ENCODE results near the gene SMIM34.
"Not testable (repeated sequence)": the region's sequence is repeated elsewhere in the genome, so short reads cannot be mapped to it uniquely, and the experiment has no call there.

The SMIM34 gene, protein sequence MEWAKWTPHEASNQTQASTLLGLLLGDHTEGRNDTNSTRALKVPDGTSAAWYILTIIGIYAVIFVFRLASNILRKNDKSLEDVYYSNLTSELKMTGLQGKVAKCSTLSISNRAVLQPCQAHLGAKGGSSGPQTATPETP

DNA sequence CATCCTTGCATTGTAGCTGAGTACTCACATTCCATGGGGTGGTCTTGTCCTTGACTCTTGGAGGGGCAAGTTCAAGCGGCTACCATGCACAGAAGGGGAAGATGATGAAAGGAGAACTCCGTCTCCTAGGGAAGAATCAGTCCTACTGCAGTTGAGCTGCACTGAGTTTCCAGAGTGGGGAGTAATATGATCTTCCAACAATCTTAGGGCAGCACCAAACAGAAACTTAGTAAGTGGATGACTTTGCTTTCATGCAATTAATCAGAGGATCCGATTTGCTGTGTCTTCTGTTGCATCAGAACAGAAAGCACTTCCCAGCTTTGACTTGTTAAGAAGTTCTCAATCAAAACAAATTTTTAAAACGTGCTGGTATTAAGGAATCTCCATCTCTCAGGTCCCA, at the start of gene SMIM34:
SMIM34 (minus strand) TSS at position 147 of the 400 bp plus-strand sequence; CDS start at position 35, 112 bp downstream.
- not testable (repeated sequence) for H3K27ac Mint-ChIP-seq; H3K9me3 Mint-ChIP-seq; H3K27me3 Mint-ChIP-seq; H3K4me3 Mint-ChIP-seq; H3K4me1 Mint-ChIP-seq; ATAC-seq; DNase-seq; H3K36me3 Mint-ChIP-seq (ENCODE audit: low read depth)

DNA sequence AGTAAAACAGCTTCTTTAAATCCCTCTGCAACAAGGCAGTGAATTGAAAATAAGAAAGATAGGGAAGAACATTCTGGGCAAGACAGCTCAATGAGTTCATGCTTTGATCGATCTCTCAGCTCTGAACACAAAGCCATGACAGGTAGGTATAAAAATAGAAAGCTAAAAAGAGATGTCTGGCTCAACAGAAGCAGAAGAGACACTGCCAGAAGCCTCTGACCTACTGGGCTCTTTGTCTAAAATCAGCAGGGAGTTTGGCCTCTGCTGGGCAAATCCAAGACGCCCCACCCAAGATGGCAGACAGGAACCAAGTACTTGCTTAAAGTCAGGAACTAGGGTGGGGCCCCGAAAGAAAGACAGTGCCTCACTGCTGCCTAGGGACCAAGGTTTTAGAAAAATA, 43.6 kb upstream of the SMIM34 start:
- not testable (repeated sequence) for H3K4me1 Mint-ChIP-seq; H3K27me3 Mint-ChIP-seq; ATAC-seq; DNase-seq; H3K27ac Mint-ChIP-seq; H3K36me3 Mint-ChIP-seq (ENCODE audit: low read depth); H3K4me3 Mint-ChIP-seq; H3K9me3 Mint-ChIP-seq

DNA sequence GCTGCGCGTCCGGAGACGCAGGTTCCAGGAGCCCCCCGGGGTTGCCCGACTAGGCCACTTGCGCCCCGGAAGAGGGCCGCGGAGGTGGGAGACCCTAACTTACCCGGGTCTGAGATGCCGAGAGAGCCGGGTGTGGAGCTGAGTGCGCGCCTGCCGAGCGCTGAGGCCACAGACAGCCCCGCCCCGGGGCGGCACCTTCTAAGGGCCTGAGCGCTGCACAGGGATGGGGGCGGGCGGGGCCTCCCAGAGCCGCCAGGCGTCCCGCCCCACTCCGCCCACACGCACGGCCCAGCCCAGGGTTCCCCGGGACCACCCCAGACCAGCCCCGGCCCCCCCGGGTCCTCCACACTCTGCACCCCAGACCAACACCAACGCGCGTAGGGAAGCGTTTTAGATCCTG, 35.7 kb upstream of the SMIM34 start:
- H3K4me1 Mint-ChIP-seq; ATAC-seq; H3K4me3 Mint-ChIP-seq; H3K36me3 Mint-ChIP-seq (ENCODE audit: low read depth); H3K27me3 Mint-ChIP-seq; DNase-seq; H3K27ac Mint-ChIP-seq; H3K9me3 Mint-ChIP-seq: not testable (repeated sequence)

DNA sequence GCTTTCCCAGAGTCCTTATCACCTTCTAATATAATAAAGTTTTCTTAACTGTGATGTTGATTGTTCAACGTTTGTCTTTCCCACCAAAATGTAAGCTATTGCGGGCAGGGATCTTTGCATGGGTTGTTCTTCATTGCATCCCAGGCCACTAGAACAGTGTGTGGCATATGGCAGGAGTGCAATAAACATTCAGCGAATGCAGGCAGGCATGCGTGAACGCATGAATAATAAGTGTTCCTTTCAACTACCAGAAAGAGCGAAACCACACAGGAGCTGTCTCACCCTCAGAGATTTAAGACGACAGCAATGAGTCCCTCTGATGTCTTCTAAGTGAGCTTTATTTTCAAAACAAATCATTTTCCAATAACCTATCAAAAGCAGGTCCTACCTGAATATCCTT, 34.5 kb upstream of the SMIM34 start:
- not testable (repeated sequence) for H3K27ac Mint-ChIP-seq; DNase-seq; ATAC-seq; H3K4me3 Mint-ChIP-seq; H3K27me3 Mint-ChIP-seq; H3K9me3 Mint-ChIP-seq; H3K4me1 Mint-ChIP-seq; H3K36me3 Mint-ChIP-seq (ENCODE audit: low read depth)

DNA sequence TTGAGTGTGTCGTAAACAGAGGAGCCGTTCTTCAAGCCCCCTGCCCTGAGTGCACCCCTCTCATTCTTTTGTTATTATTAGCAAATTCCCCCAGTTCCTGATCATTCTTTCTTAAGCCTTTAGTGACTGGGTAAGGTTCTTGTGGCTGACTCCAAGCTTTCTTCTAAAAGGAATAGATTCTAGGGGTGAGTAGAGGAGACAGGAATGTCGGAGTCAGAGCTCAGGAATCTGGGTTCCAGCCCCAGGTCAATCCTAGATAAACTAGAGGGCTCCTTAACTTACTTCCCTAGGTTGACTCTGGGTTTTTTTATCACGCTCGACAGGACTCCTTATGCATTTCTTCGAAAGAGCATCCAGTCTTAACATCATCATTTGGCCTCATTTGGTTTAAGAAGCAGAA, 32.4 kb upstream of the SMIM34 start:
- ATAC-seq, H3K4me3 Mint-ChIP-seq, DNase-seq: not testable (repeated sequence)

DNA sequence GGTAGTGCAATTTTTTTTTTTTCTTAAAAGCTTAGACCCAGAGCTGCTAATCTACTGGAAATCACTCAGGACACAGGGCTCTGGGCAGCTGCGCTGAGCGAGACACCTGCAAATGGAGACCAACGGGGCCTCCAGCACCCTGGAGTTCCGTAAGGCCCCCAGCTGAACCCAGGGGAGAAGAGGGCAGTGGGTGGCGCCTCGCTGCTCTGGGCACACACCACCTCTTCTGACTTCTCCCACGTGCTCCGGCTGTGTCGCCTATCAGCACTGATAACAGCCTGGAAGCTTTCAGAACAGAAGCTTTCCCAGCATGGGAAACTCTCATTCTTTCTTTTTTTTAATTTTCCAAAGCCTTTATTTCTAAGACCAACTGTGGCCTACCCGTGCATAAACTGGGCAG, 31.9 kb upstream of the SMIM34 start:
- H3K4me3 Mint-ChIP-seq; H3K4me1 Mint-ChIP-seq; H3K36me3 Mint-ChIP-seq (ENCODE audit: low read depth); DNase-seq; ATAC-seq; H3K27ac Mint-ChIP-seq; H3K27me3 Mint-ChIP-seq; H3K9me3 Mint-ChIP-seq: not testable (repeated sequence)

More for the DNA sequence above, 32.4 kb upstream of the SMIM34 start:
- H3K27ac Mint-ChIP-seq; H3K9me3 Mint-ChIP-seq; H3K4me1 Mint-ChIP-seq; H3K27me3 Mint-ChIP-seq; H3K36me3 Mint-ChIP-seq (ENCODE audit: low read depth): not testable (repeated sequence)

DNA sequence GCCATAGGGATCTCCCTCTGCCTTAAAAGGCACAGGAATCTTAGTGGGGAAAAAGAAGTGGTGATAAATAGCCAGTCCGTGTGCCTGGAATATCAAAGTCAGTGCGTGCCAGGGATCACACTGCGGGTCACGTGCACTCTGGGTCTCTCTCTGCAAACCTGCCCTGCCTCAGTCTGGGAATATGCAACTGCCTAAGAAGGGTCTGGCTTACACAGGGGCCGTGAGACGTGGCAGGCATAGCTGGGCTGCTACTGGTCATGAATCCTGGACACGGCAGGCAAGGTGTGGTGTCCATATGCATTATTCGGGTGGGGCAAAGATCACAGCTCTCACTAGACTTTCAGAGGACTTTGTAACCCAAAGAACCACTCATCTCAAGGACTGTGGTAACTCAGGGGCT, 23.3 kb upstream of the SMIM34 start:
- not testable (repeated sequence) for H3K27ac Mint-ChIP-seq; H3K4me1 Mint-ChIP-seq; H3K27me3 Mint-ChIP-seq; DNase-seq; H3K36me3 Mint-ChIP-seq (ENCODE audit: low read depth); H3K4me3 Mint-ChIP-seq; H3K9me3 Mint-ChIP-seq; ATAC-seq

DNA sequence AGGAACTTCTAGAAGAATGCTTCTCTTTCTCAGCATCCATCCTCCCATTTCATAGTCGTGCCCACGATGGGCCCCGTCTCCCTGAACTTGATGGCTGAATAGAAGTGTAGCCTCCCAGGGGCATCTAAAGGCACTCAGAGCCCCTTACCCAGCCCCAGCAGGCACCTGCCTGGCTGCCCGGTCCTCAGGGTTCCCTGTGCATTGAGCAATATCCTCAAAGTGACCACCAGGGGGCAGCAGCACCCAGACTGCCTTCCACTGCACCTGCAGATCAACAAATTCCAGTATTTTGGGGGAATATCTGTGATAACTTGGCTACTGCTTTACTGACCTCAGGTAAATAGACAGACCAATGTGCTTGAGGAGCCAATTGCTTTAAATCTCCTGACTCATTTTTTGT, 19.7 kb upstream of the SMIM34 start:
- not testable (repeated sequence) for H3K4me1 Mint-ChIP-seq; H3K27me3 Mint-ChIP-seq; H3K36me3 Mint-ChIP-seq (ENCODE audit: low read depth); ATAC-seq; H3K9me3 Mint-ChIP-seq; DNase-seq; H3K27ac Mint-ChIP-seq; H3K4me3 Mint-ChIP-seq

DNA sequence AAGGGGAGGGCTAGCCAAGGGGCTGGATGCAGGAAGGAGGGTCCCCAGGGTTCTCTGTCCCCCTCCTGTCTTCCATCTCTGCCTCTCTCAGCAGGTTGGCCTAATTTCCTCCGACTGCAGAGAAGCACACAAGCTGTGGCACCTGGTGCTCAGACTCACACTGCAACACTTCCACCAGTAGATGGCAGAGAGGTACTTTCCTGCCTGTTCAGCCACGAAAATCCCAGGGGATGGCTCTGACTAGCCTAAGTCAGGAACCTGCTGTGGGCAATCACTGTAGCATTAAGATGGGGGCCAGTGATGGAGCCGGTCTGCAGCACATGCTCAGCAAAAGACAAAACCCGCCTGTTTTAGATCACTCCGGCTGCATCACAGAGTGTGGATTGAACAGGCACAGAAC, 6.0 kb upstream of the SMIM34 start:
- H3K27ac Mint-ChIP-seq; H3K36me3 Mint-ChIP-seq (ENCODE audit: low read depth); H3K4me3 Mint-ChIP-seq; DNase-seq; H3K4me1 Mint-ChIP-seq; ATAC-seq; H3K9me3 Mint-ChIP-seq; H3K27me3 Mint-ChIP-seq: not testable (repeated sequence)

DNA sequence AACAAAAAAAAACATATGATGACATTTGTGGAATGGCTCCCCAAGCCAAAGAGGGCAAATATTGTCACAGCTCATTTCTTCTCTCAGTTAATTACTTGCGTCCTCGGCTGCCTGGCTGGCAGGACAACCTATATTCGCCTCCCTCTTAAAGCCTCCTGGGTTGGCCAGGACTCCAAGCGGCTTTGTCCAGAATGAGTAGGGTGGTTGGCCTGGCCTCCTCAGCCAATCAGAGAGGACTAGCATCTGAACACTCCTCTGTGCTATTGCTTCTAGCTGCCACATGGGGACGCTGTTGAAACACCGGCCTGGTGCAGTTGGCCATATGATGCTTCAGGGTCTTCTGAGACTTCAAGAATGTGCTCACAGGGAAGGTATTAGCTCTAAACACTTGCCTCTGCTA, 4.7 kb upstream of the SMIM34 start:
- not testable (repeated sequence) for ATAC-seq; H3K27ac Mint-ChIP-seq; DNase-seq; H3K4me1 Mint-ChIP-seq; H3K9me3 Mint-ChIP-seq; H3K4me3 Mint-ChIP-seq; H3K27me3 Mint-ChIP-seq; H3K36me3 Mint-ChIP-seq (ENCODE audit: low read depth)

DNA sequence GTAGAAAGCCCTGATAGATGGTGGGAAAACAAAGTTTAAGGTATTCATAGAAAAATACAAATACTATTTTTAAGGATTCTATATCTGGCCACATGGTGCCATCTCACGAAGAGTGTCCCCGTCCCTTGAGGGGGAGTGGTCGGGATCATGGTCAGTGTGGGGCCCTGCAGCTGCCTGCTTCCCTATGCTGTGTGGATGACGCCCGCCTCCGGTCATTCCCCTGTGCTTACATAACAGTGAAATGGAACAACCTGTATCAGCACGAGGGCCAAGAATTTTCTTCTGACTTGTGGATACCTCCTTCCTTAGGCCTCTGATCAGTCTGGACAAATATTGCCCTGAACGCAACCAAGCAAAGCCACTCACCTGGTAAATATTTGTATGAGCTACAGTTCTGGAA, 3.6 kb upstream of the SMIM34 start:
- H3K4me1 Mint-ChIP-seq, H3K4me3 Mint-ChIP-seq: not testable (repeated sequence)

DNA sequence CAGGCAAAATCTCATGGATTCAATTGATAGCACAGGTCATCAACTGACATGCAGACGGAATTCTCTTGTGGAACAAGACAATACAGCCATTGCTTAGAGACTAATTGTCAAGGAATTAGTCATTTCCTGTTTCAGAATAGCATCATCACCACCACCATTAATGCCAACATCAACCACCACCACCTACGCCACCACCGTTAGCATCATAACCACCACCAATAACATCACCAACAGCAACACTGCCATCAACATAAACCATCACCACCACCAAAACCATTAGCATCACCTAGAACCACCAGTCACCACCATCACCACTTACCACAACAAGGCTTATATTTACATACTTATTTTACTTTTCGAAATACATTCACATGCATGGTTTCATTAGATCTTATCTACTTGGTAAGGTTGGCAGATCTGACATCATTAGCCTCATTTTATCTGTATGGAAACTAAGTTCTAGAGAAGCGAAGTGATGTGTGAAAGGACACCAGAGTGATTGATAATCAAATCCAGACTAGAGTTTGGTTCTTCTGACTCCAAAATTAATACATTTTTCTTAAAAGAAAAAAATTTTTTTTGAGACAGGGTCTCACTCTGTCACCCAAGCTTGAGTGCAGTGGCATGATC, 6.2 kb downstream of the SMIM34 start:
- H3K4me1 Mint-ChIP-seq; H3K27me3 Mint-ChIP-seq; H3K9me3 Mint-ChIP-seq; DNase-seq; H3K36me3 Mint-ChIP-seq (ENCODE audit: low read depth); H3K27ac Mint-ChIP-seq; H3K4me3 Mint-ChIP-seq: not testable (repeated sequence)
- peak; percentile 79 for ATAC-seq

More for the DNA sequence above, 3.6 kb upstream of the SMIM34 start:
- not testable (repeated sequence) for DNase-seq; H3K9me3 Mint-ChIP-seq; H3K27ac Mint-ChIP-seq; H3K36me3 Mint-ChIP-seq (ENCODE audit: low read depth); ATAC-seq; H3K27me3 Mint-ChIP-seq

DNA sequence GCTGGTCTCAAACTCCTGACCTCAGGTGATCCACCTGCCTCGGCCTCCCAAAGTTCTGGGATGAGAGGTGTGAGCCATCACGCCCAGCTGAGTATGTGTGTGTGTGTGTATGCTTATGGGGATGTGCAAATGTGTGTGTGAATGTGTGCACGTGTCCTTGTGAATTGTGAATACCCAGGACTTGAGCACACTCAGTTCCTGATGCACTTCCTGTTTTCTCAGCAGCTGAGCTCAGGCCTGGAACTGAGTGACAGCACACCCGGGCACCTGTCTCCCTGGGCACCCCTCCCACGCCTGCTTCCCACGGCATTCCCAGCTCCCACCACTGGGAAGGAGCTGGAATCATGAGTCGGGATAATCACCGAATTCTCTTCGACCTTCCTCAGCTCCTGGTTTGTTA, 16.5 kb downstream of the SMIM34 start:
- not testable (repeated sequence) for H3K4me3 Mint-ChIP-seq; DNase-seq; H3K27ac Mint-ChIP-seq; H3K4me1 Mint-ChIP-seq; H3K9me3 Mint-ChIP-seq; H3K27me3 Mint-ChIP-seq; H3K36me3 Mint-ChIP-seq (ENCODE audit: low read depth); ATAC-seq

DNA sequence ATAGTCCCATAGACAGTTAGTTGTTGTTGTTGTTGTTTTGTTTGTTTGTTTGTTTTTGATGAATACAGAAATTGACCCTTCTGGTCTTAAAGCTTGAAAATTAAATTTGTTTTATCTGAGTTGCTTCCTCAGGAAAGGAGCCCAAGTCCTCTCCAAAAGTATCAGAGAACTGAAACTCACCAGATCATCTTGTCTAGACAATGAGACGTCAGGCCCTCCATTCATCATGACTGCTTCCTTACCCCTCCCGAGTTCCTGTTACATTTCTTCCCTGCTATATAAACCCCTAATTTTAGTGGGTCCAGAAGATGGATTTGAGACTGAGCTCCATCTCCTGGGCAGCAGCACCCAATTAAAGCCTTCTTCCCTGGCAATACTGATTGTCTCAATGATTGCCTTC, 17.1 kb downstream of the SMIM34 start:
- H3K36me3 Mint-ChIP-seq (ENCODE audit: low read depth); ATAC-seq; H3K27ac Mint-ChIP-seq; H3K4me3 Mint-ChIP-seq; H3K4me1 Mint-ChIP-seq; H3K27me3 Mint-ChIP-seq; H3K9me3 Mint-ChIP-seq; DNase-seq: not testable (repeated sequence)

DNA sequence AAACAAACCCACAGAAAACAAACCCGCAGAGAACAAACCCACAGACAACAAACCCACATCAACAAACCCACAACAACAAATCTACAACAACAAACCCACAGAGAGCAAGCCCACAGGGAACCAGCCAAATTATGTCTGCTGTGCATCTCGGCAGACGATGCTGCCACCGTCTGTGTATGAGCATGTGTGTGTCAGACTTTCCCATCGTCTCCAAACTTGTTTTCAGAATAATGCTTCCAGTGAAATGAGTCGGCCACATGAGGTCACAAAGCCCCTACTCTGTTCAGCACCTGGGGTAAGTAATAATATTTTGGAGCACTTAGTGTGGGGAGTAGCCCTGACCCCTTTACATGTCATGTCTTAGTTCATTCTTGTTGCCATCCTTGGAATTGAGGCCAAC, 17.6 kb downstream of the SMIM34 start:
- not testable (repeated sequence) for H3K4me3 Mint-ChIP-seq; H3K36me3 Mint-ChIP-seq (ENCODE audit: low read depth); H3K27ac Mint-ChIP-seq; DNase-seq; H3K27me3 Mint-ChIP-seq; H3K9me3 Mint-ChIP-seq; H3K4me1 Mint-ChIP-seq
- peak; percentile 75 for ATAC-seq

DNA sequence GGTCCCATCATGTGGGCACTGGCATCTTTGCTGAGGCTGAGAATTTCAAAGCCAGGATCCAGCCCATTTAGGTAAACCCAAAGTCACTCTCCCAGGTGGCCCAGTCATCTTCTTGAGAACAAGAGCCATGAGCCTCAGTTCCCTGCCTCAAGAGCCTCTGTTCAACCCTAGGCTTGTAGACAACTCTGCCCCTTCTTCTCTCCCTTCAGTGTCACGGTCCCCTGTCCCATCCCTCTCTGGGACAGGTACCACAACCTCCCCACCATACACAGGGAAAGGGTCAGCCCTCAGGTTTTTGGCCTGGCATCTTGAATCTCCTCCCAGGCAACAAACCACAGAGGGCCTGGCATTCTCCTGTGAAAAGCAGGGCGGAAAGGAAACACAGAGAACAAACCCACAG, 18.1 kb downstream of the SMIM34 start:
- H3K4me1 Mint-ChIP-seq; H3K9me3 Mint-ChIP-seq; H3K27ac Mint-ChIP-seq; H3K27me3 Mint-ChIP-seq; ATAC-seq; H3K36me3 Mint-ChIP-seq (ENCODE audit: low read depth); H3K4me3 Mint-ChIP-seq; DNase-seq: not testable (repeated sequence)
